K562 (cell line): ENCODE results near the gene PPP1R9A. TPM values are rescaled to one million over a fixed set of nuclear protein-coding genes. Genes with fewer than 3 reads are reported as not detected.

Experiments
- ATAC-seq: fragments of 200-7000 bp; cut with Tn5 transposase; 3 replicates; pipeline ENCODE4 v1.9.1; 2020; ENCODE audit warnings: moderate library complexity
- BruUV-seq: library from RNA; stranded (reverse); fragments of 400-500 nt; replicated peaks from 2 replicates; lab custom pipeline; 2021; lab: Mats Ljungman, UMichigan
- CTCF ChIA-PET: fragments of 300-600 bp; formaldehyde crosslinking; extraction: SDS; loops from one replicate; lab custom pipeline; 2021; ENCODE audit warnings: low intra/inter-chr PET ratio; lab: Yijun Ruan, JAX
- POLR2A ChIA-PET: fragments of 300-600, 350-650 bp; sonication (Branson Sonifier 250); formaldehyde crosslinking; extraction: SDS; loops from one replicate; lab custom pipeline; 2021; ENCODE audit warnings: antibody characterized with exemption, inconsistent platforms; lab: Yijun Ruan, JAX
- DNase-seq, 4 experiments: peaks; one replicate each; pipeline versions ENCODE4 v3.0.0 to v3.0.0-alpha.2; 2011 to 2018; ENCODE audit warnings: low spot score in 3 of 4, mixed read lengths in 3 of 4; ENCODE audit errors: extremely low read depth in 1 of 4
- FAIRE-seq: peaks from 2 replicates; lab custom pipeline; 2011; peaks lifted over from hg19 to GRCh38; lab: Jason Lieb, UNC
- H2AFZ ChIP-seq: 2 replicates; pipeline ENCODE4 v1.6.0; 2011; ENCODE audit warnings: low read depth, low read length, control low read depth, inconsistent platforms
- H3K27ac ChIP-seq: fragments of 200-600 bp; 3 replicates; pipeline ENCODE4 v1.8.0; 2011; ENCODE audit warnings: low read depth, mild to moderate bottlenecking, control low read depth, inconsistent platforms, low read length, moderate library complexity, mixed read lengths; ENCODE audit errors: extremely low read depth
- H3K27me3 ChIP-seq, 2 experiments: fragments of 300-600 bp in 1 of 2; 2 replicates in 1 of 2; 3 replicates in 1 of 2; pipeline versions ENCODE4 v1.6.0 to v1.8.0; 2011; ENCODE audit warnings: inconsistent platforms in 2 of 2, low read length in 2 of 2, mild to moderate bottlenecking in 1 of 2, mixed read lengths in 1 of 2, moderate library complexity in 1 of 2; ENCODE audit not compliant: control insufficient read depth in 2 of 2, insufficient read depth in 2 of 2
- H3K36me3 ChIP-seq: fragments of 300-600 bp; 3 replicates; pipeline ENCODE4 v1.8.0; 2011; ENCODE audit warnings: mild to moderate bottlenecking, low read length, inconsistent platforms; ENCODE audit not compliant: control insufficient read depth, insufficient read depth
- H3K4me1 ChIP-seq, 2 experiments: fragments of 200-600 bp in 1 of 2; replicated peaks in 1 of 2; 2 replicates in 1 of 2; 3 replicates in 1 of 2; pipeline versions ENCODE4 v1.5.1 to v1.8.0; 2011; ENCODE audit warnings: inconsistent platforms in 2 of 2, low read length in 2 of 2, mild to moderate bottlenecking in 1 of 2, mixed read lengths in 1 of 2, moderate library complexity in 1 of 2; ENCODE audit not compliant: control insufficient read depth in 2 of 2, insufficient read depth in 2 of 2
- H3K4me2 ChIP-seq: 2 replicates; pipeline ENCODE4 v1.6.1; 2011; ENCODE audit warnings: low read length, control low read depth, inconsistent platforms, mixed read lengths; ENCODE audit not compliant: insufficient read depth
- H3K4me3 ChIP-seq: fragments of 200-600 bp; sonication (generic), shearing (Covaris generic); 2 replicates; pipeline ENCODE4 v1.5.1; 2016; ENCODE audit warnings: control low read depth, inconsistent platforms
- H3K79me2 ChIP-seq: fragments of 200-600 bp; 3 replicates; pipeline ENCODE4 v1.8.0; 2011; ENCODE audit warnings: low read length, inconsistent platforms; ENCODE audit not compliant: control insufficient read depth, insufficient read depth
- H3K9ac ChIP-seq, 2 experiments: 2 replicates each; pipeline versions ENCODE4 v1.6.0 to v1.6.1; 2011; ENCODE audit warnings: low read depth in 2 of 2, low read length in 2 of 2, control low read depth in 1 of 2, inconsistent platforms in 1 of 2, mild to moderate bottlenecking in 1 of 2, mixed read lengths in 1 of 2; ENCODE audit not compliant: insufficient read depth in 1 of 2
- H3K9me1 ChIP-seq: one replicate; pipeline ENCODE4 v1.6.0; 2011; ENCODE audit warnings: inconsistent platforms, mild to moderate bottlenecking, low read length, moderate library complexity; ENCODE audit not compliant: control insufficient read depth, insufficient read depth
- H3K9me3 ChIP-seq: replicated peaks from 2 replicates; pipeline ENCODE4 v1.5.1; 2011; ENCODE audit warnings: low read depth, low read length, inconsistent platforms; ENCODE audit not compliant: control insufficient read depth, insufficient read depth
- H4K20me1 ChIP-seq: replicated peaks from 2 replicates; pipeline ENCODE4 v1.6.1; 2011; ENCODE audit warnings: low read length, inconsistent platforms, mixed read lengths; ENCODE audit not compliant: control insufficient read depth, insufficient read depth
- CBX2 ChIP-seq: fragments of 200-600 bp; sonication (generic); IDR thresholded peaks from one replicate; pipeline ENCODE4 v1.6.1; 2012; ENCODE audit warnings: mild to moderate bottlenecking, low read length, inconsistent platforms; ENCODE audit not compliant: insufficient read depth, poor library complexity, severe bottlenecking
- CEBPB ChIP-seq: fragments of 450-650 bp; IDR thresholded peaks from 2 replicates; pipeline ENCODE4 v1.6.1; 2016; ENCODE audit warnings: missing genetic modification characterization, missing compliant biosample characterization
- KDM4B ChIP-seq, 2 experiments: fragments of 450-650 bp in 1 of 2; sonication (generic) in 1 of 2; IDR thresholded peaks; 2 replicates each; pipeline ENCODE4 v1.6.1; 2016 to 2017; ENCODE audit warnings: borderline replicate concordance in 2 of 2, antibody characterized with exemption in 1 of 2, low read depth in 1 of 2, mild to moderate bottlenecking in 1 of 2
- MEF2A ChIP-seq: IDR thresholded peaks from 2 replicates; pipeline ENCODE4 v1.6.1; 2011; ENCODE audit warnings: low read depth, mild to moderate bottlenecking, low read length, moderate library complexity; ENCODE audit not compliant: control insufficient read depth
- NCOR1 ChIP-seq: fragments of 450-650 bp; IDR thresholded peaks from 2 replicates; pipeline ENCODE4 v1.6.1; 2016; ENCODE audit warnings: mild to moderate bottlenecking, moderate library complexity
- NFIX ChIP-seq: fragments of 250-450 bp; sonication (Bioruptor Pico); IDR thresholded peaks from 2 replicates; pipeline ENCODE4 v1.4.0; 2020; ENCODE audit warnings: low read depth, mild to moderate bottlenecking, moderate library complexity
- NKRF ChIP-seq: fragments of 450-650 bp; IDR thresholded peaks from 2 replicates; pipeline ENCODE4 v1.6.1; 2016; ENCODE audit warnings: borderline replicate concordance
- TAF1 ChIP-seq: IDR thresholded peaks from 2 replicates; pipeline ENCODE4 v1.6.1; 2011; ENCODE audit warnings: mild to moderate bottlenecking, low read length, moderate library complexity; ENCODE audit not compliant: insufficient read depth, control insufficient read depth, severe bottlenecking; ENCODE audit errors: extremely low read depth
- VEZF1 ChIP-seq: fragments of 200-800 bp; sonication (Bioruptor generic); IDR thresholded peaks from 2 replicates; pipeline ENCODE4 v1.6.1; 2017; ENCODE audit warnings: missing genetic modification characterization, missing compliant biosample characterization
- ZBTB33 ChIP-seq: sonication (generic); formaldehyde crosslinking; IDR thresholded peaks from 2 replicates; pipeline ENCODE4 v1.8.1; 2023; ENCODE audit warnings: mild to moderate bottlenecking, missing genetic modification reagents
- ZC3H11A ChIP-seq: IDR thresholded peaks from 2 replicates; pipeline ENCODE4 v1.6.1; 2012; ENCODE audit warnings: low read depth, low read length, improper control_type of control experiment
- ZHX1 ChIP-seq: fragments of 150-350 bp; conservative IDR thresholded peaks from 2 replicates; pipeline ENCODE4 v1.6.1; 2014; ENCODE audit warnings: low read length
- ZNF197 ChIP-seq: fragments of 200-800 bp; sonication (Bioruptor generic); IDR thresholded peaks from 2 replicates; pipeline ENCODE4 v1.6.1; 2016; ENCODE audit warnings: low read depth, missing genetic modification characterization, missing compliant biosample characterization
- ZSCAN29 ChIP-seq: fragments of 450-650 bp; IDR thresholded peaks from 2 replicates; pipeline ENCODE4 v1.6.1; 2017
- ZZZ3 ChIP-seq: fragments of 450-650 bp; IDR thresholded peaks from 2 replicates; pipeline ENCODE4 v1.6.1; 2016; ENCODE audit warnings: antibody characterized with exemption, mild to moderate bottlenecking, moderate library complexity
- WGBS: fragments of 100-300 bp; shearing (Covaris generic); methylation state at CpG from one replicate; pipeline ENCODE4 v1.1.6; 2016; ENCODE audit warnings: low coverage, mixed read lengths; ENCODE audit not compliant: insufficient coverage; ENCODE audit errors: missing lambda C conversion rate; 5-methylcytosine and 5-hydroxymethylcytosine counted together
- in situ Hi-C: fragments of 300-500 bp; cut with MboI; formaldehyde crosslinking; loops from 4 replicates; pipeline ENCODE4 v1.15.0; 2018; ENCODE audit warnings: inconsistent platforms, mixed read lengths
- intact Hi-C: fragments of 100-400 bp; cut with micrococcal nuclease; formaldehyde crosslinking; loops from 2 replicates; pipeline ENCODE4 v1.14.2; 2022
- polyA plus RNA-seq, 8 experiments: library from polyadenylated mRNA; depleted of rRNA in 4 of 8; stranded (reverse) in 5 of 8; unstranded in 3 of 8; fragments of >200 nt; fragmentation: Nextera tagmentation in 2 of 8; fragmentation: Illumina TruSeq in 1 of 8; extraction: Ambion mirVana in 2 of 8; extraction: Trizol in 1 of 8; gene quantifications; 2 replicates each; pipeline versions ENCODE4 v1.2.1 to v1.2.3, GENCODE V29; 2011 to 2014; ENCODE audit warnings: inconsistent platforms in 1 of 8, missing spikeins in 1 of 8
- total RNA-seq, 7 experiments: library from RNA; depleted of rRNA in 6 of 7; stranded (reverse); fragments of >200 nt in 6 of 7; fragmentation: Illumina TruSeq in 2 of 7; extraction: Trizol in 2 of 7; gene quantifications; 2 replicates each; pipeline versions ENCODE4 v1.2.1 to v1.2.3, GENCODE V29; 2011 to 2021; ENCODE audit warnings: low replicate concordance in 1 of 7

The PPP1R9A gene
- total and polyA plus RNA-seq, 9 of the 15 experiments (the other 6 are each of a cell fraction or from before 2014, with no cell fraction given) = 0.24 TPM; not detected in 8

- WGBS = 0% methylated on average over 4 of the region's 4 CpGs
- no peaks in the 10 kb centered on the region for H3K4me1 ChIP-seq
- H3K4me3 ChIP-seq = no peak overlapping the region
- intact Hi-C loops = no loop called here
- H3K9ac ChIP-seq = no peak overlapping the region
- H3K9me3 ChIP-seq = no peaks in the 10 kb centered on the region; the same call in 1 of the 2 replicates
- H3K79me2 ChIP-seq = no peaks in the 10 kb centered on the region
- H4K20me1 ChIP-seq = no peaks in the 10 kb centered on the region
- no TSS peak for BruUV-seq
- no peaks in the 10 kb centered on the region for H3K36me3 ChIP-seq
- H3K27ac ChIP-seq = no peak overlapping the region
- no peaks in the 10 kb centered on the region for H3K27me3 ChIP-seq
- in situ Hi-C loops = no loop called here
- ChIA-PET POLR2A (no interaction called here), CTCF (no interaction called here)
- ATAC-seq (no peak), DNase-seq (no peak), FAIRE-seq (no peak)
- no peak overlapping the region for H2AFZ ChIP-seq
- no peaks in the 10 kb centered on the region for H3K9me1 ChIP-seq
- no peak overlapping the region for H3K4me2 ChIP-seq
- TF ChIP-seq NCOR1 (no peak), NKRF (no peak), CEBPB (tag) (no peak), VEZF1 (CRISPR knock-in tag) (no peak), ZZZ3 (no peak), MEF2A (no peak), ZBTB33 (CRISPR knock-in tag) (no peak), ZNF197 (CRISPR knock-in tag) (no peak), ZSCAN29 (no peak), TAF1 (no peak), CBX2 (no peak), ZC3H11A (no peak), NFIX (CRISPR knock-in tag) (no peak), ZHX1 (no peak), KDM4B (IDR thresholded peaks at IDR 0.05; ENCODE audit: borderline replicate concordance in 2 of 2, low read depth in 1 of 2) (no peak)
These were observed 104.6 kb downstream of the PPP1R9A start for GRCh38 chr7:95011995-95012394.
